GM12892 (cell line): Measurements from ENCODE around the gene LYPD6B.

Source experiments
- POLR2A ChIP-seq: IDR thresholded peaks from 2 replicates; pipeline ENCODE4 v1.6.1; 2011; ENCODE audit warnings: low read depth, low read length, control low read depth
- TAF1 ChIP-seq: IDR thresholded peaks from 2 replicates; pipeline ENCODE4 v1.6.1; 2011; ENCODE audit warnings: low read depth, mild to moderate bottlenecking, control low read depth, low read length, borderline replicate concordance

DNA sequence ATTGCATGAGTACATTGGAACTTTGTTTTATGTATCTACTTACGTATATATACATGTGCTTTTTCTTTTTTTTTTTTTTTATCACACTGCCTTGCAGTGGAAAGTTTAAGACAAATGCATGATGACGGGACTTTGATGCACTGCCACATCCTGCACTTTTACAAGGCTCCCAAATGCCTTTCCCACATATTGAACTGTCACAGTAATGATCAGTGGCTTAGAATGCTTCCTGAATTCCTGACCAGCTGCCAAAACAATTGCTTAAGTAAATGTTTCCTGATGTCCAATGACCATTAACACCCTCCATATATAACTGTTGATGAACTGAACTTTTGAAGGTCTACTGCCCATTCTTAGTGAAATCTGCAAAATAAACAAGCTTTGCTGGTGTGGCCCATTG lies 60.2 kb downstream of the LYPD6B start:
- TF ChIP-seq TAF1 (no peak), POLR2A (no peak)
